ENCODE measurements around the gene SLC16A3.
"Not testable (repeated sequence)": the region's sequence is repeated elsewhere in the genome, so short reads cannot be mapped to it uniquely, and the experiment has no call there.

Gene SLC16A3

GRCh38 chr17:82259972-82260961 is 31.4 kb downstream of the SLC16A3 start:
- in situ Hi-C loops (cut with MboI; ENCODE audit: low sequenced_read_pairs): not testable (repeated sequence)

- in situ Hi-C loops (cut with MboI; ENCODE audit: low sequenced_read_pairs): no loop called here
Observed at GRCh38 chr17:82262344-82262743, 33.5 kb downstream of the SLC16A3 start.

GRCh38 chr17:82263641-82264040 is 34.8 kb downstream of the SLC16A3 start:
- in situ Hi-C loops (cut with MboI; ENCODE audit: low sequenced_read_pairs): no loop called here

- in situ Hi-C loops (cut with MboI; ENCODE audit: low sequenced_read_pairs): no loop called here
Observed at GRCh38 chr17:82266142-82266541, 37.3 kb downstream of the SLC16A3 start.

GRCh38 chr17:82267575-82268379 is 38.9 kb downstream of the SLC16A3 start:
- in situ Hi-C loops (cut with MboI; ENCODE audit: low sequenced_read_pairs): no loop called here

- in situ Hi-C loops (cut with MboI; ENCODE audit: low sequenced_read_pairs): no loop called here
Observed at GRCh38 chr17:82269138-82269881, 40.5 kb downstream of the SLC16A3 start.

GRCh38 chr17:82269882-82270500 is 41.1 kb downstream of the SLC16A3 start:
- in situ Hi-C loops (cut with MboI; ENCODE audit: low sequenced_read_pairs): no loop called here

- in situ Hi-C loops (cut with MboI; ENCODE audit: low sequenced_read_pairs): no loop called here
Observed at GRCh38 chr17:82270651-82271050, 41.8 kb downstream of the SLC16A3 start.

GRCh38 chr17:82271401-82271800 is 42.6 kb downstream of the SLC16A3 start:
- in situ Hi-C loops (cut with MboI; ENCODE audit: low sequenced_read_pairs): no loop called here

GRCh38 chr17:82272495-82273326 is 43.9 kb downstream of the SLC16A3 start:
- in situ Hi-C loops (cut with MboI; ENCODE audit: low sequenced_read_pairs): no loop called here

GRCh38 chr17:82273327-82274133 is 44.7 kb downstream of the SLC16A3 start, which contains the start of gene CSNK1D:
CSNK1D (minus strand) TSS chr17:82273700; CDS start chr17:82273381, 319 bp downstream.
- in situ Hi-C loops (cut with MboI; ENCODE audit: low sequenced_read_pairs): no loop called here

- in situ Hi-C loops (cut with MboI; ENCODE audit: low sequenced_read_pairs): no loop called here
Observed at GRCh38 chr17:82274134-82275020, 45.5 kb downstream of the SLC16A3 start.

- in situ Hi-C loops (cut with MboI; ENCODE audit: low sequenced_read_pairs): no loop called here
Observed at GRCh38 chr17:82275326-82275725, 46.5 kb downstream of the SLC16A3 start.

- in situ Hi-C loops (cut with MboI; ENCODE audit: low sequenced_read_pairs): no loop called here
Observed at GRCh38 chr17:82276938-82277337, 48.1 kb downstream of the SLC16A3 start.

- in situ Hi-C loops (cut with MboI; ENCODE audit: low sequenced_read_pairs): no loop called here
Observed at GRCh38 chr17:82277851-82278250, 49.0 kb downstream of the SLC16A3 start.

GRCh38 chr17:82278308-82278707 is 49.5 kb downstream of the SLC16A3 start:
- in situ Hi-C loops (cut with MboI; ENCODE audit: low sequenced_read_pairs): no loop called here

GRCh38 chr17:82278786-82279391 is 50.0 kb downstream of the SLC16A3 start:
- in situ Hi-C loops (cut with MboI; ENCODE audit: low sequenced_read_pairs): no loop called here

Data from hTERT RPE-1 (cell line).